Measurements from ENCODE around the gene MYO1B. TPM values are rescaled to one million over a fixed set of nuclear protein-coding genes. Genes with fewer than 3 reads are reported as not detected.

Gene MYO1B
- total RNA-seq, 1 experiment from 2014 or later = 43.2 TPM

- H3K79me2 ChIP-seq (ENCODE audit: insufficient read depth, low read length) = peaks cover 4% of the 10 kb centered on the region; the same call in 1 of the 2 replicates
- H3K27me3 ChIP-seq (ENCODE audit: insufficient read depth, low read length) = no peaks in the 10 kb centered on the region; the same call in 1 of the 2 replicates
- peaks cover 2% of the 10 kb centered on the region; the same call in 1 of the 2 replicates for H3K4me1 ChIP-seq (ENCODE audit: insufficient read depth, low read length)
- Mint-ChIP-seq H3K27ac (no peak overlapping the region), H3K27me3 (ENCODE audit: low read depth) (no peaks in the 10 kb centered on the region), H3K9me3 (no peaks in the 10 kb centered on the region), H3K36me3 (ENCODE audit: insufficient read depth in 1 of 3, low read depth in 3 of 3) (no peaks in the 10 kb centered on the region; a peak in 1 of 7 replicates), H3K4me1 (peaks cover 13% of the 10 kb centered on the region in 2 experiments), H3K4me3 (no peak overlapping the region)
- H3K14ac ChIP-seq (ENCODE audit: insufficient read depth, low read length) = no peak overlapping the region
- no peak overlapping the region for H3K4me2 ChIP-seq (ENCODE audit: insufficient read depth, insufficient read length, low read length)
- no peak overlapping the region for H3T11ph ChIP-seq (ENCODE audit: low read length)
- H2AFZ ChIP-seq (ENCODE audit: low read length) = no peak overlapping the region
- no peaks in the 10 kb centered on the region for H4K20me1 ChIP-seq (ENCODE audit: control insufficient read depth, insufficient read depth, insufficient read length)
- H3K18ac ChIP-seq (ENCODE audit: insufficient read length, low read depth, low read length) = no peak overlapping the region
- WGBS (ENCODE audit: extremely low coverage, insufficient read length, low lambda C conversion rate) = no CpG with 5 or more reads among the region's 3 CpGs
- DNase-seq = no peak
- no peak overlapping the region for H2BK20ac ChIP-seq (ENCODE audit: low read depth, low read length, poor library complexity, severe bottlenecking)
- no peak overlapping the region for H2BK120ac ChIP-seq (ENCODE audit: low read depth, low read length, poor library complexity, severe bottlenecking)
- TF ChIP-seq CTCF (conservative IDR thresholded peaks at IDR 0.05) = no peak
- no peaks in the 10 kb centered on the region for H3K23me2 ChIP-seq (ENCODE audit: insufficient read length, low read depth, low read length, poor library complexity, severe bottlenecking)
- H2BK5ac ChIP-seq (ENCODE audit: insufficient read length, low read length) = no peak overlapping the region
- no peak overlapping the region for H4K5ac ChIP-seq (ENCODE audit: insufficient read length, low read depth, low read length)
- no peak overlapping the region for H3K27ac ChIP-seq (ENCODE audit: insufficient read length, low read depth, low read length)
- H3K4ac ChIP-seq (ENCODE audit: low read depth, low read length) = no peak overlapping the region
- no peak overlapping the region for H3K9ac ChIP-seq (ENCODE audit: extremely low read depth, insufficient read length, low read length)
- no peak overlapping the region for H2AK5ac ChIP-seq (ENCODE audit: insufficient read length, low read length)
- no peak overlapping the region for H4K8ac ChIP-seq (replicated peaks; ENCODE audit: insufficient read length, low read depth, low read length)
- no peak overlapping the region for H2BK12ac ChIP-seq (ENCODE audit: insufficient read length, low read depth, low read length)
- H3K9me3 ChIP-seq (ENCODE audit: control insufficient read depth, low read depth, low read length) = no peaks in the 10 kb centered on the region
- H3K79me1 ChIP-seq (ENCODE audit: insufficient read depth, low read depth, low read length, poor library complexity, severe bottlenecking) = no peaks in the 10 kb centered on the region
- no peak overlapping the region for H4K91ac ChIP-seq (ENCODE audit: insufficient read length, low read depth, low read length)
- no peak overlapping the region for H3K23ac ChIP-seq (ENCODE audit: insufficient read length, low read depth, low read length)
- H2BK15ac ChIP-seq (ENCODE audit: low read depth, low read length) = no peak overlapping the region
- H3K56ac ChIP-seq (ENCODE audit: insufficient read length, low read depth, low read length) = no peak overlapping the region
Measured at GRCh38 chr2:191312163-191312562, 67.0 kb downstream of the MYO1B start.

Data from H9 (cell line).